ENCODE results near the gene DNAL1.

The DNAL1 gene

GRCh38 chr14:73729556-73730265, 84.9 kb downstream of the DNAL1 start:
- Histone ChIP-seq H3K27ac (replicated peaks; ENCODE audit: low read length) (no peak overlapping the region), H2BK12ac (ENCODE audit: low read length) (no peak overlapping the region), H3K9me3 (replicated peaks in 1 of 2; ENCODE audit: control insufficient read depth in 2 of 2, insufficient read depth in 1 of 2, low read depth in 1 of 2, low read length in 2 of 2) (no peaks in the 10 kb centered on the region), H3K4me2 (ENCODE audit: insufficient read depth, low read length, poor library complexity, severe bottlenecking) (no peak overlapping the region), H2AK5ac (ENCODE audit: low read depth, low read length) (peak overlapping the region; percentile 44), H3K36me3 (replicated peaks in 1 of 2; ENCODE audit: control insufficient read depth in 2 of 2, insufficient read depth in 2 of 2, low read length in 2 of 2) (peaks cover 12 to 77% of the 10 kb centered on the region in 2 donors), H3K4me3 (ENCODE audit: low read length in 2 of 2) (peak overlapping the region in 1 of 2 donors; percentile 33), H2AFZ (ENCODE audit: low read length) (no peak overlapping the region), H3K9ac (ENCODE audit: low read depth, low read length, poor library complexity) (peak overlapping the region; percentile 30), H3K27me3 (ENCODE audit: control insufficient read depth in 3 of 3, insufficient read depth in 3 of 3, low read depth in 1 of 3, low read length in 3 of 3) (no peaks in the 10 kb centered on the region), H3K4ac (ENCODE audit: low read length) (no peak overlapping the region), H3K23ac (ENCODE audit: low read depth, low read length, poor library complexity) (peak overlapping the region; percentile 95), H4K8ac (ENCODE audit: low read depth, low read length) (no peak overlapping the region), H2BK5ac (ENCODE audit: low read length) (no peak overlapping the region), H3K4me1 (ENCODE audit: control insufficient read depth in 2 of 2, insufficient read depth in 1 of 2, low read depth in 1 of 2, low read length in 2 of 2) (peaks cover 3 to 5% of the 10 kb centered on the region in 2 donors), H4K91ac (ENCODE audit: low read depth, low read length, poor library complexity) (no peak overlapping the region), H2BK15ac (ENCODE audit: low read length) (no peak overlapping the region), H3K18ac (ENCODE audit: low read length) (peak overlapping the region; percentile 72), H3K79me1 (ENCODE audit: low read depth, low read length) (no peaks in the 10 kb centered on the region), H3K14ac (ENCODE audit: low read length) (no peak overlapping the region), H2BK120ac (ENCODE audit: low read depth, low read length) (no peak overlapping the region)
- no peak for DNase-seq (ENCODE audit: low spot score)
- no CpG with 5 or more reads among the region's 23 CpGs for WGBS, 2 donors (ENCODE audit: extremely low coverage in 2 of 2, insufficient read length in 2 of 2, insufficient replicate concordance in 1 of 2)

GRCh38 chr14:73731111-73731510, 86.3 kb downstream of the DNAL1 start:
- Histone ChIP-seq H3K4me2 (ENCODE audit: insufficient read depth, low read length, poor library complexity, severe bottlenecking) (no peak overlapping the region), H3K9me3 (replicated peaks in 1 of 2; ENCODE audit: control insufficient read depth in 2 of 2, insufficient read depth in 1 of 2, low read depth in 1 of 2, low read length in 2 of 2) (no peaks in the 10 kb centered on the region), H3K79me1 (ENCODE audit: low read depth, low read length) (no peaks in the 10 kb centered on the region), H3K18ac (ENCODE audit: low read length) (no peak overlapping the region), H3K14ac (ENCODE audit: low read length) (no peak overlapping the region), H3K4me3 (ENCODE audit: low read length in 2 of 2) (no peak overlapping the region), H3K27me3 (ENCODE audit: control insufficient read depth in 3 of 3, insufficient read depth in 3 of 3, low read depth in 1 of 3, low read length in 3 of 3) (no peaks in the 10 kb centered on the region), H2BK15ac (ENCODE audit: low read length) (no peak overlapping the region), H3K9ac (ENCODE audit: low read depth, low read length, poor library complexity) (no peak overlapping the region), H2BK12ac (ENCODE audit: low read length) (no peak overlapping the region), H3K36me3 (replicated peaks in 1 of 2; ENCODE audit: control insufficient read depth in 2 of 2, insufficient read depth in 2 of 2, low read length in 2 of 2) (peaks cover 8 to 78% of the 10 kb centered on the region in 2 donors), H3K4ac (ENCODE audit: low read length) (no peak overlapping the region), H3K23ac (ENCODE audit: low read depth, low read length, poor library complexity) (no peak overlapping the region), H3K27ac (replicated peaks; ENCODE audit: low read length) (no peak overlapping the region), H4K8ac (ENCODE audit: low read depth, low read length) (no peak overlapping the region), H2AFZ (ENCODE audit: low read length) (no peak overlapping the region), H2BK120ac (ENCODE audit: low read depth, low read length) (no peak overlapping the region), H2AK5ac (ENCODE audit: low read depth, low read length) (no peak overlapping the region), H2BK5ac (ENCODE audit: low read length) (no peak overlapping the region), H4K91ac (ENCODE audit: low read depth, low read length, poor library complexity) (no peak overlapping the region), H3K4me1 (ENCODE audit: control insufficient read depth in 2 of 2, insufficient read depth in 1 of 2, low read depth in 1 of 2, low read length in 2 of 2) (peaks cover 1 to 3% of the 10 kb centered on the region in 2 donors)
- no peak for DNase-seq (ENCODE audit: low spot score)
- no CpG with 5 or more reads among the region's 3 CpGs for WGBS, 2 donors (ENCODE audit: extremely low coverage in 2 of 2, insufficient read length in 2 of 2, insufficient replicate concordance in 1 of 2)

- no peak overlapping the region for H3K14ac ChIP-seq (ENCODE audit: low read length)
- H2BK120ac ChIP-seq (ENCODE audit: low read depth, low read length): no peak overlapping the region
- H3K9me3 ChIP-seq (replicated peaks in 1 of 2; ENCODE audit: control insufficient read depth in 2 of 2, insufficient read depth in 1 of 2, low read depth in 1 of 2, low read length in 2 of 2): no peaks in the 10 kb centered on the region
- H3K27ac ChIP-seq (replicated peaks; ENCODE audit: low read length): no peak overlapping the region
- peaks cover 9 to 75% of the 10 kb centered on the region in 2 donors for H3K36me3 ChIP-seq (replicated peaks in 1 of 2; ENCODE audit: control insufficient read depth in 2 of 2, insufficient read depth in 2 of 2, low read length in 2 of 2)
- H3K4me1 ChIP-seq (ENCODE audit: control insufficient read depth in 2 of 2, insufficient read depth in 1 of 2, low read depth in 1 of 2, low read length in 2 of 2): peaks cover 1 to 3% of the 10 kb centered on the region in 2 donors
- H3K4me3 ChIP-seq (ENCODE audit: low read length in 2 of 2): no peak overlapping the region
- no peak overlapping the region for H3K4me2 ChIP-seq (ENCODE audit: insufficient read depth, low read length, poor library complexity, severe bottlenecking)
- H4K8ac ChIP-seq (ENCODE audit: low read depth, low read length): no peak overlapping the region
- H2AK5ac ChIP-seq (ENCODE audit: low read depth, low read length): no peak overlapping the region
- no peak overlapping the region for H2BK12ac ChIP-seq (ENCODE audit: low read length)
- H2AFZ ChIP-seq (ENCODE audit: low read length): no peak overlapping the region
- DNase-seq (ENCODE audit: low spot score): no peak
- no peak overlapping the region for H2BK5ac ChIP-seq (ENCODE audit: low read length)
- H3K79me1 ChIP-seq (ENCODE audit: low read depth, low read length): no peaks in the 10 kb centered on the region
- no peak overlapping the region for H3K18ac ChIP-seq (ENCODE audit: low read length)
- no CpG with 5 or more reads among the region's 3 CpGs for WGBS, 2 donors (ENCODE audit: extremely low coverage in 2 of 2, insufficient read length in 2 of 2, insufficient replicate concordance in 1 of 2)
- H3K27me3 ChIP-seq (ENCODE audit: control insufficient read depth in 3 of 3, insufficient read depth in 3 of 3, low read depth in 1 of 3, low read length in 3 of 3): no peaks in the 10 kb centered on the region
- no peak overlapping the region for H3K23ac ChIP-seq (ENCODE audit: low read depth, low read length, poor library complexity)
- no peak overlapping the region for H2BK15ac ChIP-seq (ENCODE audit: low read length)
- no peak overlapping the region for H4K91ac ChIP-seq (ENCODE audit: low read depth, low read length, poor library complexity)
- H3K4ac ChIP-seq (ENCODE audit: low read length): no peak overlapping the region
- H3K9ac ChIP-seq (ENCODE audit: low read depth, low read length, poor library complexity): no peak overlapping the region
Observed at GRCh38 chr14:73732006-73732405, 87.2 kb downstream of the DNAL1 start.

- no peak overlapping the region for H4K91ac ChIP-seq (ENCODE audit: low read depth, low read length, poor library complexity)
- H3K79me1 ChIP-seq (ENCODE audit: low read depth, low read length): peaks cover 2% of the 10 kb centered on the region
- H3K14ac ChIP-seq (ENCODE audit: low read length): no peak overlapping the region
- H3K23ac ChIP-seq (ENCODE audit: low read depth, low read length, poor library complexity): no peak overlapping the region
- H3K4me2 ChIP-seq (ENCODE audit: insufficient read depth, low read length, poor library complexity, severe bottlenecking): no peak overlapping the region
- WGBS, 2 donors (ENCODE audit: extremely low coverage in 2 of 2, insufficient read length in 2 of 2, insufficient replicate concordance in 1 of 2): no CpG with 5 or more reads among the region's 13 CpGs
- H3K4me3 ChIP-seq (ENCODE audit: low read length in 2 of 2): peak overlapping the region in 1 of 2 donors; percentile 44
- no peak overlapping the region for H3K27ac ChIP-seq (replicated peaks; ENCODE audit: low read length)
- no peak overlapping the region for H2BK5ac ChIP-seq (ENCODE audit: low read length)
- H3K9ac ChIP-seq (ENCODE audit: low read depth, low read length, poor library complexity): no peak overlapping the region
- H2AK5ac ChIP-seq (ENCODE audit: low read depth, low read length): no peak overlapping the region
- H2BK12ac ChIP-seq (ENCODE audit: low read length): no peak overlapping the region
- no peak overlapping the region for H3K4ac ChIP-seq (ENCODE audit: low read length)
- H2AFZ ChIP-seq (ENCODE audit: low read length): no peak overlapping the region
- H4K8ac ChIP-seq (ENCODE audit: low read depth, low read length): no peak overlapping the region
- no peaks in the 10 kb centered on the region for H3K9me3 ChIP-seq (replicated peaks in 1 of 2; ENCODE audit: control insufficient read depth in 2 of 2, insufficient read depth in 1 of 2, low read depth in 1 of 2, low read length in 2 of 2)
- H3K27me3 ChIP-seq (ENCODE audit: control insufficient read depth in 3 of 3, insufficient read depth in 3 of 3, low read depth in 1 of 3, low read length in 3 of 3): no peaks in the 10 kb centered on the region
- H3K36me3 ChIP-seq (replicated peaks in 1 of 2; ENCODE audit: control insufficient read depth in 2 of 2, insufficient read depth in 2 of 2, low read length in 2 of 2): peaks cover 8 to 59% of the 10 kb centered on the region in 2 donors
- no peak overlapping the region for H2BK15ac ChIP-seq (ENCODE audit: low read length)
- H2BK120ac ChIP-seq (ENCODE audit: low read depth, low read length): no peak overlapping the region
- H3K4me1 ChIP-seq (ENCODE audit: control insufficient read depth in 2 of 2, insufficient read depth in 1 of 2, low read depth in 1 of 2, low read length in 2 of 2): peaks cover 13 to 14% of the 10 kb centered on the region in 2 donors
- DNase-seq (ENCODE audit: low spot score): no peak
- no peak overlapping the region for H3K18ac ChIP-seq (ENCODE audit: low read length)
Observed at GRCh38 chr14:73736842-73737241, 92.1 kb downstream of the DNAL1 start.
